Endothelial cell of umbilical vein (primary cell): ENCODE results near the gene KLHL30.

ENCODE experiments used
- CTCF ChIP-seq, 2 donors: IDR thresholded peaks; 1 replicate in 1 of 2; 2 replicates in 1 of 2; pipeline ENCODE4 v1.5.1; 2011; ENCODE audit warnings: low read length in 2 of 2, mild to moderate bottlenecking in 2 of 2, moderate library complexity in 2 of 2, control low read depth in 1 of 2, inconsistent platforms in 1 of 2, low read depth in 1 of 2; ENCODE audit not compliant: insufficient read depth in 1 of 2; ENCODE audit errors: extremely low read depth in 1 of 2
- EZH2 ChIP-seq: IDR thresholded peaks from 2 replicates; pipeline ENCODE4 v1.6.1; 2012; ENCODE audit warnings: borderline replicate concordance, low read depth, mild to moderate bottlenecking, moderate library complexity, low read length, inconsistent platforms; ENCODE audit not compliant: severe bottlenecking
- GATA2 ChIP-seq: IDR thresholded peaks from 2 replicates; pipeline ENCODE4 v1.7.0; 2011; ENCODE audit warnings: low read depth, mild to moderate bottlenecking, moderate library complexity, mixed read lengths, low read length; ENCODE audit not compliant: insufficient read length, insufficient read depth
- JUN ChIP-seq: IDR thresholded peaks from 2 replicates; pipeline ENCODE4 v1.6.1; 2011; ENCODE audit warnings: borderline replicate concordance, low read depth; ENCODE audit not compliant: insufficient read length, insufficient read depth
- MYC ChIP-seq: IDR thresholded peaks from one replicate; pipeline ENCODE4 v1.6.1; 2011; ENCODE audit warnings: mild to moderate bottlenecking, low read depth, low read length
- POLR2A ChIP-seq: IDR thresholded peaks from 2 replicates; pipeline ENCODE4 v1.6.1; 2012; ENCODE audit warnings: low read depth, mild to moderate bottlenecking, control low read depth, low read length
- TF ChIP-seq, protein P1 (sequence below): IDR thresholded peaks from 2 replicates; pipeline ENCODE4 v1.6.1; 2011; ENCODE audit not compliant: insufficient read depth, insufficient read length

DNA sequence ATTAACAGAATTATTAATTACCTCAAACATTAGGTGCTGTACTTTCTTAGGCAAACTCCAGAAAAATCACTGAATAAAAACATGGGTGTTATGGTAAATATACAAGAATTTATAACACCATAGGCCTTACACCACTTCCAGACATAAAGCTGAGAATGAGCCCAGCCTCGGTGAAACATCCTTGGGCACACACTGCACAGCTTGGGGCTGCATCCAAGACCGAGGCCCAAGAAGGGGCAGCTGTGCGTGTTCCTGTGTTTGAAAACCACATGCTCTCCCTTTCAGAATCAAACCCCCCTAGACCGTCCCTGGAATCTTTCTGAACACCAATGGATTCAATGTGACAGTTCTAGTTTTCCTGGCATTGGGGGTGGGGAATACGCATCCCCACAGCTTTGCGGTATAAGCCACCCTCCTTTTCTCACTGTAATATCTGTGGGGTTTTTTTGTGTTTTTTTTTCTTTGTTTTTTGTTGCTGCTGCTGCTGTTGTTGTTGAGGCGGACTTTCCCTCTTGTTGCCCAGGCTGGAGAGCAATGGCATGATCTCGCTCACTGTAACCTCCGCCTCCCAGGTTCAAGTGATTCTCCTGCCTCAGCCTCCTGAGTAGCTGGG lies 33.2 kb downstream of the KLHL30 start:
- TF ChIP-seq EZH2 = no peak
- TF ChIP-seq MYC = no peak
- no peak for TF ChIP-seq CTCF (IDR thresholded peaks at IDR 0.05; ENCODE audit: extremely low read depth in 1 of 2, insufficient read depth in 1 of 2, low read depth in 1 of 2, low read length in 2 of 2)
- no peak for TF ChIP-seq JUN
- TF ChIP-seq POLR2A = no peak
- TF ChIP-seq GATA2 = no peak
- TF ChIP-seq, protein P1, sequence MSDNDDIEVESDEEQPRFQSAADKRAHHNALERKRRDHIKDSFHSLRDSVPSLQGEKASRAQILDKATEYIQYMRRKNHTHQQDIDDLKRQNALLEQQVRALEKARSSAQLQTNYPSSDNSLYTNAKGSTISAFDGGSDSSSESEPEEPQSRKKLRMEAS = no peak
